ENCODE data around the gene C1QTNF3. TPM values are rescaled to one million over a fixed set of nuclear protein-coding genes. Genes with fewer than 3 reads are reported as not detected.

Gene C1QTNF3
- total RNA-seq, 4 donors from 2014 or later, result 0.53 to 5.1 (median 1.6) TPM

DNA sequence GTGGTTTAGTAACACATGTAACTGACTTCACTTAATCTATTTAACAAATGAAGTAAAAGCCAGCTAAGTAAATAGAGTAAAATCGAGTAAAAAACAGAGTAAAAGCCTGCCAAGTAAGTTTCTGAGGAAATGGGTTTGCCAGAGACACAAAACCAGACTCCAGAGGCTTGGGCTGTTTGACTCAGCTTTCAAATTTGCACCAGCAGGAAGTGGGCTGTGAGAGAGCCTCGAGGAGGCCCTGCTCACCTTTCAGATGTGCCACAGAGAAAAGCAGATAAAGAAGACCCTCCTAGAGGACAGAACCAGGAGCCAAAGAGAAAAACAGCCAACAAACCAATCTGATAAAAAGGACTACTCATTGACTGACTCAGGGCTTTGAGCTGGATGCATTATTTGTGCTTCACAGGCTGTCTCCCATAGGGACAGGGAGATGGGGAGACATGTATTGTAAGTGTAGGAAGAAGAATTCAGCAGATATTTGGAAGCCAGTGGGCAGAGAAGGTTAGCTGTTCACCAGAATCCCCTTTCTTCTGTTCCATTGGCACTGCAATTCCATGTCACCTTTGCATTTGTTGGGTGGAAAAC is 20.8 kb downstream of the C1QTNF3 start:
- no peak overlapping the region for H3K4me3 ChIP-seq
- no peaks in the 10 kb centered on the region for H3K27me3 ChIP-seq
- no peak for TF ChIP-seq POLR2A (IDR thresholded peaks at IDR 0.05)
- TF ChIP-seq, protein P1, sequence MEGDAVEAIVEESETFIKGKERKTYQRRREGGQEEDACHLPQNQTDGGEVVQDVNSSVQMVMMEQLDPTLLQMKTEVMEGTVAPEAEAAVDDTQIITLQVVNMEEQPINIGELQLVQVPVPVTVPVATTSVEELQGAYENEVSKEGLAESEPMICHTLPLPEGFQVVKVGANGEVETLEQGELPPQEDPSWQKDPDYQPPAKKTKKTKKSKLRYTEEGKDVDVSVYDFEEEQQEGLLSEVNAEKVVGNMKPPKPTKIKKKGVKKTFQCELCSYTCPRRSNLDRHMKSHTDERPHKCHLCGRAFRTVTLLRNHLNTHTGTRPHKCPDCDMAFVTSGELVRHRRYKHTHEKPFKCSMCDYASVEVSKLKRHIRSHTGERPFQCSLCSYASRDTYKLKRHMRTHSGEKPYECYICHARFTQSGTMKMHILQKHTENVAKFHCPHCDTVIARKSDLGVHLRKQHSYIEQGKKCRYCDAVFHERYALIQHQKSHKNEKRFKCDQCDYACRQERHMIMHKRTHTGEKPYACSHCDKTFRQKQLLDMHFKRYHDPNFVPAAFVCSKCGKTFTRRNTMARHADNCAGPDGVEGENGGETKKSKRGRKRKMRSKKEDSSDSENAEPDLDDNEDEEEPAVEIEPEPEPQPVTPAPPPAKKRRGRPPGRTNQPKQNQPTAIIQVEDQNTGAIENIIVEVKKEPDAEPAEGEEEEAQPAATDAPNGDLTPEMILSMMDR (IDR thresholded peaks at IDR 0.05), result no peak
- H3K4me1 ChIP-seq, result no peaks in the 10 kb centered on the region
- no peak overlapping the region for H3K27ac ChIP-seq
- intact Hi-C loops (cut with DNase I), result no loop called here
- DNase-seq, result no peak
- H3K9me3 ChIP-seq, result no peaks in the 10 kb centered on the region
- 8 to 14% methylated on average over 2 of the region's 2 CpGs for WGBS, 2 donors
- peaks cover 0 to 22% (median 0%) of the 10 kb centered on the region in 3 donors for H3K36me3 ChIP-seq

DNA sequence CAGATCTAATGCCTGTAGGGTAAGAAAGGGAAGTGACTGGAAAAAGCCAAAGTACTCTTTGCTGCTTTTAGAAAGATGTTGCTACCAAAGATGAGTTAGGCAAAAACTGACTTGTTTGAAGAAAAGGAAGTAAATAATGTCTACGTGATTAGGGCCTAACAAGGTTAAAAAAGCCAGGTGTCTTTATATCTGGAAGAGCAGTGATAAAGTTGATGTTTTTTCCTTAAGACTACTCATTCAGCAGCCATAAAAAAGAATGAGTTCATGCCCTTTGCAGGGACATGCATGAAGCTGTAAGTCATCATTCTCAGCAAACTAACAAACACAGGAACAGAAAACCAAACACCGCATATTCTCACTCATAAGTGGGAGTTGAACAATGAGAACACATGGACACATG is 21.7 kb downstream of the C1QTNF3 start:
- intact Hi-C loops (cut with DNase I), result no loop called here
- no peak for DNase-seq

DNA sequence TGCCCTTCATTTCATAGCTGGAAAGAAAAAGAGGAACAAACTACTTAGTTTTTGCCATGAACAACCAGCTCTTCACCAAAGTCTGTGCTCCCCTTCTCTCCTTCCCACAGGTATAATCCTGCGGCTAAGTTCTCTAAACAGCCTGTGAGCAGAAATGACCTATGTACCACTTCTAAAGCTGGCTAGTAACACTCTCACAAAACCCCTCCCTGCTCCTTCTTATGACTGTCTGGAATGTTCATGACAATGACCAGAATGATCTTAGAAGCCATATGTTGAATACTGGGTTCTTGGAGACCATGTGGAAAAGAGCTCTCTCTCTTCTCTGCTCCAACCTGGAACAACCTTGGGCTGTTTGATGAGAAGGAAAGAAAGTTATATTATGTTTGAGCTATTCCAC is 22.3 kb downstream of the C1QTNF3 start:
- peaks cover 0 to 22% (median 0%) of the 10 kb centered on the region in 3 donors for H3K36me3 ChIP-seq
- WGBS, 2 donors, result 100% methylated on average over 1 of the region's 1 CpG
- no peak overlapping the region for H3K4me3 ChIP-seq
- intact Hi-C loops (cut with DNase I), result no loop called here
- TF ChIP-seq POLR2A (IDR thresholded peaks at IDR 0.05), result no peak
- TF ChIP-seq, protein P1 (IDR thresholded peaks at IDR 0.05), result no peak
- DNase-seq, result no peak
- H3K4me1 ChIP-seq, result no peaks in the 10 kb centered on the region
- H3K27ac ChIP-seq, result no peak overlapping the region
- H3K9me3 ChIP-seq, result no peaks in the 10 kb centered on the region
- no peaks in the 10 kb centered on the region for H3K27me3 ChIP-seq

More for the DNA sequence above, 21.7 kb downstream of the C1QTNF3 start:
- Histone ChIP-seq H3K27ac (no peak overlapping the region), H3K27me3 (no peaks in the 10 kb centered on the region), H3K9me3 (no peaks in the 10 kb centered on the region), H3K4me3 (no peak overlapping the region), H3K36me3 (peaks cover 0 to 22% (median 0%) of the 10 kb centered on the region in 3 donors), H3K4me1 (no peaks in the 10 kb centered on the region)
- TF ChIP-seq, protein P1 (IDR thresholded peaks at IDR 0.05), result no peak
- no peak for TF ChIP-seq POLR2A (IDR thresholded peaks at IDR 0.05)
- 74 to 78% methylated on average over 2 of the region's 2 CpGs for WGBS, 2 donors

DNA sequence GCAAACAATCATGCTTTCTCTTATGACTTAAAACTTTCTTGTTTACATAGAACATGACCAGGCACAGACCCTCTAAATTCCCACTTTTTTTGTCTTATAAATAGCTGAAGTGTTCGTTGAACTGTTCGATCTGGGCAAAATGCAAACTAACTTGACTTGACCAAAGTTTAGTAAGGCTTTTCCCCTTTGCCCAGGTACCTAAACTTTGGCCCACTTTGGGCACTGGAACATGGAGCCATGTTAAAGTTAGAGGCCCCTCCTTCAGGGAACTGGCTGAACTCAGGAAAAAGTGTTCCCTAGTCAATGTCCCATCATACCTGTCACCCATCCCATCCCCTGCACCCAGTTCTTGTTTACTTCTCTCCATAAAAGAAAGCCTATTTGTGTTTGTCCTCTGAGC is 25.8 kb downstream of the C1QTNF3 start:
- intact Hi-C loops (cut with DNase I), result no loop called here
- 45 to 53% methylated on average over 2 of the region's 2 CpGs for WGBS, 2 donors
- TF ChIP-seq, protein P1 (IDR thresholded peaks at IDR 0.05), result no peak
- no peak for TF ChIP-seq POLR2A (IDR thresholded peaks at IDR 0.05)
- H3K27ac ChIP-seq, result no peak overlapping the region
- peaks cover 0 to 15% (median 0%) of the 10 kb centered on the region in 3 donors for H3K4me1 ChIP-seq
- no peak overlapping the region for H3K4me3 ChIP-seq
- no peaks in the 10 kb centered on the region for H3K27me3 ChIP-seq
- DNase-seq, result no peak
- H3K36me3 ChIP-seq, result peaks cover 0 to 11% (median 0%) of the 10 kb centered on the region in 3 donors
- H3K9me3 ChIP-seq, result no peaks in the 10 kb centered on the region

DNA sequence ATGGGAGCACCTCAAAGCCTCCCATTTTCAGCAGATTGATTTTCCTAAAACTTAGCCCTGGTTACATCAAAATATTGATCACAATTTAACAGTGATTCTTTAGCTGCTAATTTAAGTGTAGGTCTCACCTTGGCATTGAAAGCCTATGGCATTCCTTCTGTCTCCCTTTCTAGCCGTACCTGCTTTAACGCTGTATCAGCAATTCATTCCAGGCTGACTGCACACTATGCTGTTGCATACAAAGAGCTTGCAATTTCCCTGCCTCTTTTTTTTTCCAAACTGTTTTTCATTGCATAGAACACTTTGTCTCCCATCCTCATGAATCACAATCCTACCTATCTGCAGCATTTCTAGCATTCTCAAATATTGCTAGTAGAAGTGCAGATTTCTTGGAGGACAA is 26.3 kb downstream of the C1QTNF3 start:
- H3K4me1 ChIP-seq, result peaks cover 0 to 15% (median 0%) of the 10 kb centered on the region in 3 donors
- WGBS, 2 donors, result 66 to 78% methylated on average over 2 of the region's 2 CpGs
- H3K36me3 ChIP-seq, result peaks cover 0 to 11% (median 0%) of the 10 kb centered on the region in 3 donors
- H3K4me3 ChIP-seq, result no peak overlapping the region
- H3K27me3 ChIP-seq, result no peaks in the 10 kb centered on the region
- no peak for DNase-seq
- H3K27ac ChIP-seq, result no peak overlapping the region
- H3K9me3 ChIP-seq, result no peaks in the 10 kb centered on the region
- intact Hi-C loops (cut with DNase I), result no loop called here
- TF ChIP-seq, protein P1 (IDR thresholded peaks at IDR 0.05), result no peak
- TF ChIP-seq POLR2A (IDR thresholded peaks at IDR 0.05), result no peak

Measured in esophagus squamous epithelium (tissue), 5 donors.